ENCODE measurements around the gene UBTD2. TPM values are rescaled to one million over a fixed set of nuclear protein-coding genes. Genes with fewer than 3 reads are reported as not detected.
"Not testable (repeated sequence)": the region's sequence is repeated elsewhere in the genome, so short reads cannot be mapped to it uniquely, and the experiment has no call there.

UBTD2 gene
- total and polyA plus RNA-seq, 2 experiments from 2014 or later = 17.9 to 46.3 TPM

- not testable (repeated sequence) for H3F3A ChIP-seq (replicated peaks; ENCODE audit: low read depth); ATAC-seq; DNase-seq (ENCODE audit: low spot score); H3K36me3 ChIP-seq (ENCODE audit: insufficient read depth); H3K36me3 Mint-ChIP-seq (ENCODE audit: low read depth); H3K27ac Mint-ChIP-seq; H3K27me3 Mint-ChIP-seq (ENCODE audit: insufficient read depth, low read depth, poor library complexity); H3K9me3 Mint-ChIP-seq; H3K4me2 ChIP-seq; H4K20me1 ChIP-seq (replicated peaks; ENCODE audit: insufficient read depth); H3K4me1 ChIP-seq (ENCODE audit: insufficient read depth); H3K4me3 Mint-ChIP-seq; H3K27ac ChIP-seq (ENCODE audit: low read depth); H3K9me2 ChIP-seq (ENCODE audit: insufficient read depth); H3K27me3 ChIP-seq (ENCODE audit: insufficient read depth); H3K4me1 Mint-ChIP-seq; H3K79me2 ChIP-seq (replicated peaks; ENCODE audit: insufficient read depth); H3K4me3 ChIP-seq; H2AFZ ChIP-seq
Measured at GRCh38 chr5:172326901-172327300, 43.3 kb upstream of the UBTD2 start.

- Mint-ChIP-seq H3K27me3 (ENCODE audit: insufficient read depth, low read depth, poor library complexity) (peaks cover 3% of the 10 kb centered on the region), H3K9me3 (no peaks in the 10 kb centered on the region), H3K27ac (no peak overlapping the region), H3K4me1 (no peaks in the 10 kb centered on the region), H3K4me3 (no peak overlapping the region), H3K36me3 (ENCODE audit: low read depth) (no peaks in the 10 kb centered on the region)
- Histone ChIP-seq H3F3A (replicated peaks; ENCODE audit: low read depth) (no peaks in the 10 kb centered on the region), H3K36me3 (ENCODE audit: insufficient read depth) (no peaks in the 10 kb centered on the region), H2AFZ (peak overlapping the region; percentile 12; the same call in 1 of the 2 replicates), H3K9me2 (ENCODE audit: insufficient read depth) (no peaks in the 10 kb centered on the region), H3K27me3 (ENCODE audit: insufficient read depth) (no peaks in the 10 kb centered on the region), H3K4me1 (ENCODE audit: insufficient read depth) (no peaks in the 10 kb centered on the region), H3K4me2 (no peak overlapping the region), H4K20me1 (replicated peaks; ENCODE audit: insufficient read depth) (no peaks in the 10 kb centered on the region), H3K4me3 (no peak overlapping the region), H3K27ac (ENCODE audit: low read depth) (no peak overlapping the region), H3K79me2 (replicated peaks; ENCODE audit: insufficient read depth) (no peaks in the 10 kb centered on the region)
- DNase-seq (ENCODE audit: low spot score) = peak; percentile 20
- ATAC-seq = no peak; the same call in 1 of the 3 replicates
- TF ChIP-seq CREB1 (CRISPR knock-in tag; IDR thresholded peaks at IDR 0.05; ENCODE audit: low read depth) (no peak), ZNF331 (CRISPR knock-in tag; IDR thresholded peaks at IDR 0.05; ENCODE audit: low read depth) (no peak), EZH2 (IDR thresholded peaks at IDR 0.05; ENCODE audit: low read depth, unreplicated experiment) (no peak), ETS1 (IDR thresholded peaks at IDR 0.05) (no peak), EZH2phosphoT487 (IDR thresholded peaks at IDR 0.05; ENCODE audit: unreplicated experiment) (no peak), STAT1 (IDR thresholded peaks at IDR 0.05; ENCODE audit: unreplicated experiment) (no peak), JUNB (IDR thresholded peaks at IDR 0.05; ENCODE audit: unreplicated experiment) (no peak), NANOG (IDR thresholded peaks at IDR 0.05; ENCODE audit: borderline replicate concordance) (no peak), ZNF114 (CRISPR knock-in tag; IDR thresholded peaks at IDR 0.05) (no peak)
- TF ChIP-seq, protein P1, sequence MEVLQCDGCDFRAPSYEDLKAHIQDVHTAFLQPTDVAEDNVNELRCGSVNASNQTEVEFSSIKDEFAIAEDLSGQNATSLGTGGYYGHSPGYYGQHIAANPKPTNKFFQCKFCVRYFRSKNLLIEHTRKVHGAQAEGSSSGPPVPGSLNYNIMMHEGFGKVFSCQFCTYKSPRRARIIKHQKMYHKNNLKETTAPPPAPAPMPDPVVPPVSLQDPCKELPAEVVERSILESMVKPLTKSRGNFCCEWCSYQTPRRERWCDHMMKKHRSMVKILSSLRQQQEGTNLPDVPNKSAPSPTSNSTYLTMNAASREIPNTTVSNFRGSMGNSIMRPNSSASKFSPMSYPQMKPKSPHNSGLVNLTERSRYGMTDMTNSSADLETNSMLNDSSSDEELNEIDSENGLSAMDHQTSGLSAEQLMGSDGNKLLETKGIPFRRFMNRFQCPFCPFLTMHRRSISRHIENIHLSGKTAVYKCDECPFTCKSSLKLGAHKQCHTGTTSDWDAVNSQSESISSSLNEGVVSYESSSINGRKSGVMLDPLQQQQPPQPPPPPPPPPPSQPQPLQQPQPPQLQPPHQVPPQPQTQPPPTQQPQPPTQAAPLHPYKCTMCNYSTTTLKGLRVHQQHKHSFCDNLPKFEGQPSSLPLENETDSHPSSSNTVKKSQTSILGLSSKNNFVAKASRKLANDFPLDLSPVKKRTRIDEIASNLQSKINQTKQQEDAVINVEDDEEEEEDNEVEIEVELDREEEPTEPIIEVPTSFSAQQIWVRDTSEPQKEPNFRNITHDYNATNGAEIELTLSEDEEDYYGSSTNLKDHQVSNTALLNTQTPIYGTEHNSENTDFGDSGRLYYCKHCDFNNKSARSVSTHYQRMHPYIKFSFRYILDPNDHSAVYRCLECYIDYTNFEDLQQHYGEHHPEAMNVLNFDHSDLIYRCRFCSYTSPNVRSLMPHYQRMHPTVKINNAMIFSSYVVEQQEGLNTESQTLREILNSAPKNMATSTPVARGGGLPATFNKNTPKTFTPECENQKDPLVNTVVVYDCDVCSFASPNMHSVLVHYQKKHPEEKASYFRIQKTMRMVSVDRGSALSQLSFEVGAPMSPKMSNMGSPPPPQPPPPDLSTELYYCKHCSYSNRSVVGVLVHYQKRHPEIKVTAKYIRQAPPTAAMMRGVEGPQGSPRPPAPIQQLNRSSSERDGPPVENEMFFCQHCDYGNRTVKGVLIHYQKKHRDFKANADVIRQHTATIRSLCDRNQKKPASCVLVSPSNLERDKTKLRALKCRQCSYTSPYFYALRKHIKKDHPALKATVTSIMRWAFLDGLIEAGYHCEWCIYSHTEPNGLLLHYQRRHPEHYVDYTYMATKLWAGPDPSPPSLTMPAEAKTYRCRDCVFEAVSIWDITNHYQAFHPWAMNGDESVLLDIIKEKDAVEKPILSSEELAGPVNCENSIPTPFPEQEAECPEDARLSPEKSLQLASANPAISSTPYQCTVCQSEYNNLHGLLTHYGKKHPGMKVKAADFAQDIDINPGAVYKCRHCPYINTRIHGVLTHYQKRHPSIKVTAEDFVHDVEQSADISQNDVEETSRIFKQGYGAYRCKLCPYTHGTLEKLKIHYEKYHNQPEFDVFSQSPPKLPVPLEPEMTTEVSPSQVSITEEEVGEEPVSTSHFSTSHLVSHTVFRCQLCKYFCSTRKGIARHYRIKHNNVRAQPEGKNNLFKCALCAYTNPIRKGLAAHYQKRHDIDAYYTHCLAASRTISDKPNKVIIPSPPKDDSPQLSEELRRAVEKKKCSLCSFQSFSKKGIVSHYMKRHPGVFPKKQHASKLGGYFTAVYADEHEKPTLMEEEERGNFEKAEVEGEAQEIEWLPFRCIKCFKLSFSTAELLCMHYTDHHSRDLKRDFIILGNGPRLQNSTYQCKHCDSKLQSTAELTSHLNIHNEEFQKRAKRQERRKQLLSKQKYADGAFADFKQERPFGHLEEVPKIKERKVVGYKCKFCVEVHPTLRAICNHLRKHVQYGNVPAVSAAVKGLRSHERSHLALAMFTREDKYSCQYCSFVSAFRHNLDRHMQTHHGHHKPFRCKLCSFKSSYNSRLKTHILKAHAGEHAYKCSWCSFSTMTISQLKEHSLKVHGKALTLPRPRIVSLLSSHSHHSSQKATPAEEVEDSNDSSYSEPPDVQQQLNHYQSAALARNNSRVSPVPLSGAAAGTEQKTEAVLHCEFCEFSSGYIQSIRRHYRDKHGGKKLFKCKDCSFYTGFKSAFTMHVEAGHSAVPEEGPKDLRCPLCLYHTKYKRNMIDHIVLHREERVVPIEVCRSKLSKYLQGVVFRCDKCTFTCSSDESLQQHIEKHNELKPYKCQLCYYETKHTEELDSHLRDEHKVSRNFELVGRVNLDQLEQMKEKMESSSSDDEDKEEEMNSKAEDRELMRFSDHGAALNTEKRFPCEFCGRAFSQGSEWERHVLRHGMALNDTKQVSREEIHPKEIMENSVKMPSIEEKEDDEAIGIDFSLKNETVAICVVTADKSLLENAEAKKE (CRISPR knock-in tag; IDR thresholded peaks at IDR 0.05) = no peak
- TF ChIP-seq, protein P2, sequence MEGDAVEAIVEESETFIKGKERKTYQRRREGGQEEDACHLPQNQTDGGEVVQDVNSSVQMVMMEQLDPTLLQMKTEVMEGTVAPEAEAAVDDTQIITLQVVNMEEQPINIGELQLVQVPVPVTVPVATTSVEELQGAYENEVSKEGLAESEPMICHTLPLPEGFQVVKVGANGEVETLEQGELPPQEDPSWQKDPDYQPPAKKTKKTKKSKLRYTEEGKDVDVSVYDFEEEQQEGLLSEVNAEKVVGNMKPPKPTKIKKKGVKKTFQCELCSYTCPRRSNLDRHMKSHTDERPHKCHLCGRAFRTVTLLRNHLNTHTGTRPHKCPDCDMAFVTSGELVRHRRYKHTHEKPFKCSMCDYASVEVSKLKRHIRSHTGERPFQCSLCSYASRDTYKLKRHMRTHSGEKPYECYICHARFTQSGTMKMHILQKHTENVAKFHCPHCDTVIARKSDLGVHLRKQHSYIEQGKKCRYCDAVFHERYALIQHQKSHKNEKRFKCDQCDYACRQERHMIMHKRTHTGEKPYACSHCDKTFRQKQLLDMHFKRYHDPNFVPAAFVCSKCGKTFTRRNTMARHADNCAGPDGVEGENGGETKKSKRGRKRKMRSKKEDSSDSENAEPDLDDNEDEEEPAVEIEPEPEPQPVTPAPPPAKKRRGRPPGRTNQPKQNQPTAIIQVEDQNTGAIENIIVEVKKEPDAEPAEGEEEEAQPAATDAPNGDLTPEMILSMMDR (conservative IDR thresholded peaks at IDR 0.05; ENCODE audit: low read depth in 2 of 2) = no peak
Measured at GRCh38 chr5:172325452-172325851, 41.9 kb upstream of the UBTD2 start.

Data from GM23338 (cell line).